Subcutaneous abdominal adipose tissue (tissue), 5 donors: ENCODE results near the gene LILRB5.
"Not testable (repeated sequence)": the region's sequence is repeated elsewhere in the genome, so short reads cannot be mapped to it uniquely, and the experiment has no call there.

Experiments
- H3K27ac ChIP-seq: one replicate; pipeline ENCODE4 v1.7.0; 2013; ENCODE audit warnings: low read depth, mild to moderate bottlenecking, inconsistent platforms, low read length, moderate library complexity
- H3K27me3 ChIP-seq, 5 donors: one replicate each; pipeline ENCODE4 v1.7.0; 2013; ENCODE audit warnings: low read length in 5 of 5, inconsistent platforms in 1 of 5; ENCODE audit not compliant: control insufficient read depth in 5 of 5, insufficient read depth in 4 of 5
- H3K36me3 ChIP-seq, 5 donors: one replicate each; pipeline ENCODE4 v1.7.0; 2013; ENCODE audit warnings: low read length in 5 of 5; ENCODE audit not compliant: control insufficient read depth in 5 of 5, insufficient read depth in 5 of 5
- H3K4me1 ChIP-seq, 5 donors: one replicate each; pipeline ENCODE4 v1.7.0; 2013; ENCODE audit warnings: low read length in 5 of 5, mild to moderate bottlenecking in 3 of 5, moderate library complexity in 1 of 5; ENCODE audit not compliant: control insufficient read depth in 5 of 5, insufficient read depth in 5 of 5
- H3K4me3 ChIP-seq, 5 donors: one replicate each; pipeline ENCODE4 v1.7.0; 2013; ENCODE audit warnings: low read length in 5 of 5, low read depth in 1 of 5
- H3K9ac ChIP-seq, 5 donors: one replicate each; pipeline ENCODE4 v1.7.0; 2013; ENCODE audit warnings: low read length in 5 of 5, mild to moderate bottlenecking in 4 of 5, moderate library complexity in 3 of 5
- H3K9me3 ChIP-seq, 5 donors: one replicate each; pipeline ENCODE4 v1.7.0; 2013; ENCODE audit warnings: low read length in 5 of 5; ENCODE audit not compliant: control insufficient read depth in 5 of 5
- donor health status: healthy.
- donor health status: healthy.
- donor health status: healthy.
- donor health status: healthy.
- donor health status: healthy.

LILRB5 gene

DNA sequence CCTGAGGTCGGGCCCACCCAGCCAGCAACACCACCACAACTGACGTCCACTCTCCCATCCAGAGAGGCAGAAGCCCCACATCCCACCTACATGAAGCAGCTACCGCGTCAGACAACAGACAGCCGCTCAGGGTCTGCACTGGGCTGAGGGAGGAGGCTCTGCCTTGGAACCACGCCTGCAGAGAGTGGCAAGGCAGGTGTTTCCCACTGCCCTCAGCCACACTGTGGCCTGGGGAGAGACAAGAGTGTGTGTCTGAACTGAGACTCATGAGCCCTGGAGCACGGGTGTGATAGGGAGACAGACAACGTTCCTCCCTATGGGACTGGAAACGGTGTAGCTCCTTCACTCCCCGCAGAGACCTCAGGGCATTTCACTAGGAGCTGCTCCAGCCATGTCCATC is 29.2 kb upstream of the LILRB5 start:
- H3K4me3 ChIP-seq, H3K9me3 ChIP-seq, H3K27ac ChIP-seq, H3K9ac ChIP-seq, H3K36me3 ChIP-seq, H3K27me3 ChIP-seq: not testable (repeated sequence)
- peaks cover 0 to 15% (median 0%) of the 10 kb centered on the region in 5 donors for H3K4me1 ChIP-seq

DNA sequence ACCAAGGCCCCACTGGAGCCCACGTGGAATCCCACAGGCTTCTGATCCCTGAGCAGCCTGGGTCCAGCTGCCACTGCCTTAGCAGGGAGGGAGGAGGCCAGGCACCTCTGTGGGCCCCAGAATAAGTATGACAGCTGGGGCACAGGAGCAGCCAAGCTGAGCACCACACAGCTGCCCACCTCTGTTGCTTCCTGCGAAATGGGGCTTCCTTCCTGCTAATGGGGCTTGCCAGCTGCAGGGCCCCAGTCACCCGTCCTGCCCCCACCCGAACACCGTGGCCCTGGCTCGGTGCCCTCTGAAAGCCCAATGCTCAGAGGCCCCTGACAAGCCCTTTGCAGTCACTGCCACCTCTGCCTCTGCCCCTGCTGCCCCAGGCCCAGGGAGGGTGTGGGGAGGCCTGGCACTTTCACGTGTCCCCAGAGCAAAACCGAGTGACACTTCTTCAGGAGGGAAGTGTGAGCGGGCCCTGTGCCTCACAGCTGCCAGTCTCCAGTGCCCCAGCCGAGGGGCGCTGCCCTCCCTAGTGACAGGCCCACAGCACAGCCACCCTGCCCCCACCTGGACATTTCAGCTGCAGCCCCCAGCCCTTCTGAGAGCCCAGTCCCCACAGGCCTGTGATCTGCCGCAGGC is 28.5 kb upstream of the LILRB5 start:
- H3K27me3 ChIP-seq, result not testable (repeated sequence)

DNA sequence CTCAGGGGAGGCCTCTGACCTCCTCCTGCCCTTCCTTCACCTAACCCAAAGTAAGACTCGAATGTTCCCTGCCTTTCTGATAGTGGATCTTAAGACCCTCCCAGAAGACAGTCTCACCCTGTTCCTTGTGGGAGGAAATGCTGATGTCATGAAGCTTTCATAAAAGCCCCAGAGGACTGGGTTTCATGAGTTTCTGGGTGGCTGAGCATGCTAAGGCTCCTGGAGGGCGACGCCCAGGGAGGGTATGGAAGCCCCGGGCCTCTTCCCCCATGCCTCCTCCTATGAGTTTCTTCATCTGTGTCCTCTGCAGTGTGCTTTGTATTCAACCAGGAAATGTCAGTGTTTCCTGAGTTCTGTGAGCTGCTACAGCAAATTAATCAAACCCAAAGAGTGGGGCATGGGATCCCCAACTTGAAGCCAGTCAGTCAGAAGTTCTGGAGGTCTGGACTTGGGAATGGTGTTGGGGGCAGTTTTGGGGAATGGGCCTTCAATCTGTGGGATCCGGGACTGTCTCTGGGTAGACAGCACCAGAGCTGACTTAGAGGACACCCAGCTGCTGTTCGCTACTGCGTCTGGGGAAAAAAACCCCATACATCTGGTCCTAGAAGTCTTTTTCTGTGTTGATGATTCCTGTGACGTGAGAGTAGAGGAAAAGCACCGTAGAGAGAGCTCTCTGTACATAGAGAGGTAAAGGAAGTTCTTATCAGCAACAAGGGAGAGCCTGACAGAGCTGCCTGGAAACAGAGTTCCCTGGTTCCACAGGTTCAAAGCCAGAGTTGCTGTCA is 25.8 kb upstream of the LILRB5 start:
- H3K9me3 ChIP-seq, result no peaks in the 10 kb centered on the region
- H3K27me3 ChIP-seq, result peaks cover 0 to 12% (median 6%) of the 10 kb centered on the region in 5 donors
- H3K36me3 ChIP-seq, result no peaks in the 10 kb centered on the region
- no peak overlapping the region for H3K4me3 ChIP-seq
- no peak overlapping the region for H3K9ac ChIP-seq
- no peak overlapping the region for H3K27ac ChIP-seq
- peaks cover 0 to 27% (median 5%) of the 10 kb centered on the region in 5 donors for H3K4me1 ChIP-seq

More for the DNA sequence above, 28.5 kb upstream of the LILRB5 start:
- peaks cover 0 to 18% (median 0%) of the 10 kb centered on the region in 5 donors for H3K4me1 ChIP-seq
- not testable (repeated sequence) for H3K9me3 ChIP-seq, H3K27ac ChIP-seq, H3K9ac ChIP-seq, H3K4me3 ChIP-seq, H3K36me3 ChIP-seq

DNA sequence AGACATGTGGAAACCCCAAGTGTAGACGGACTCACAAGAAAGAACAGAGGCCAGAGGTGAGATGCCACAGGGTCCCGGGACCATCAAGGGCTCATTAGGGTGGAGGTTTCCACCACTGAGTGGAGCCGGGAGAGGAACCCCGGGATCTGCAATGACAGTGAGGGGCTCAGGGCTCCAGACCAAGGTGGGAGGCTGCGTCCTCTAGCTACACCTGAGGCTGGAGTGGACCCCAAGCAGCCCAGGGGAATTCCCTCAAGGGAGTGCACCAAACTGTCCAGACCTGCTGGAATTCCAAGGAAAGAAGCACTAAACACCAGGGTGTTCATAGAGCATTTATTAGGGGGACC is 24.6 kb upstream of the LILRB5 start:
- peaks cover 0 to 27% (median 5%) of the 10 kb centered on the region in 5 donors for H3K4me1 ChIP-seq
- H3K27ac ChIP-seq, H3K36me3 ChIP-seq, H3K4me3 ChIP-seq, H3K9me3 ChIP-seq, H3K9ac ChIP-seq: not testable (repeated sequence)
- H3K27me3 ChIP-seq, result peaks cover 0 to 13% (median 6%) of the 10 kb centered on the region in 5 donors

DNA sequence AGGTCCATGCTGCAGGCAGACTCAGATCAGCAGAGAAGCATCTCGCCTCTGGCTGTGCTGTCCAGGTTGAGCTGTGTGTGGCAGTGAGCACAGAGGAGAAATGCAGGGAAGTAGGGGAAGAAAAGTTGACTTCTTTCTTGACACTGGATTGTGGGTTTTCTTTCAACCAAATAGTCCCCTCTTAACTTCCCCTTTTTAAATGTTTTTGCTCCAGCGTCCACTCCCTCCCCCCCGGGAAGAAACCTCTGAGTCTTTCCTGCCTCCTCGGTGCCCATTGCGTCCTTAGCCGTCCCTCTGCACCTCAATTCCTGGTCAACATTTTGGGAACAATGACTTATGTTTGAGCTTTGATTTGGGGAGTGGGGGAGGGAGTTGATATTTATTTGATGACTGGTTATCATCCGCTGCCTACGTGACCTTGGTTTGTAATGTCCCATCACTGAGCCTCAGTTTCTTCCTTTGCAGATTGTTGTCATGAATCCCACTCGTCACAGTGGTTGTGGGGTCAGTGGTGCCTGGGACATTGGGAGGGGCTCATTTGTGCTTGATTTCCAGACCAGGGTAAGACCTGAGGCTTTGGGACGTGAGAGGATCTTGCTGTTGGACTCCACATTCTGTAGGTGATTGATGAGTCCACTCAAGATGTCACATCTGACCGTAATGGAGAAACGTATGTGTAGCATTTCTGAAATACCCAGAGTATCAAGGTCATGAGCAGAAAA is 24.1 kb upstream of the LILRB5 start, which contains the start of gene LILRB2:
TSS of gene LILRB2 (minus strand) at position 104 of the 722 bp plus-strand sequence. CDS start 614 bp downstream, outside the sequence.
- Histone ChIP-seq H3K9me3 (no peaks in the 10 kb centered on the region), H3K9ac (no peak within 1 kb of the TSS), H3K4me3 (peak within 1 kb of the TSS in 4 of 5 donors; percentile 42 to 69 (median 52)), H3K27me3 (peaks cover 0 to 13% (median 6%) of the 10 kb centered on the region in 5 donors), H3K36me3 (no peaks in the 10 kb centered on the region), H3K27ac (no peak within 1 kb of the TSS), H3K4me1 (peaks cover 0 to 27% (median 5%) of the 10 kb centered on the region in 5 donors)

DNA sequence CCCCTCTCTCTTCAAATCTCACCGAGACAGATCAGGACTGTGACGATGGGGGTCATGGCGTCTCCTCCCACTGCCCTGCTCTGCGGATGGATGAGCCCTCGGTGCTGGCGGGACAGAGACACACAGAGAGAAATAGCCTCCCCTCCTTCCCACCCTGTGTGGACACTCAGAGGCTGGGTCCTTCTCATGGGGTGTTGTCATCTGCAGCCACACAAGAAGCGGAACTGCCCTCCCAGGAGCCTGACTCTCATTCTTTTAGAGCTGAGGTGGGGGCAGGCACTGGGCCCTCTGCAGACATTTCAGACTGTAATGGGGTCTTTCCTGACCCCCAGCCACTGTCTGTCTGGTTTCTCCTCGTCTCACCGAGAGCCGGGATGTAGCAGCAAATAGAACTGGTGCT is 23.4 kb upstream of the LILRB5 start:
- Histone ChIP-seq H3K27me3 (peaks cover 0 to 18% (median 9%) of the 10 kb centered on the region in 5 donors), H3K4me1 (peaks cover 0 to 23% (median 5%) of the 10 kb centered on the region in 5 donors), H3K4me3 (peak overlapping the region in 4 of 5 donors; percentile 42 to 69 (median 52))
- not testable (repeated sequence) for H3K27ac ChIP-seq, H3K9ac ChIP-seq, H3K36me3 ChIP-seq, H3K9me3 ChIP-seq

DNA sequence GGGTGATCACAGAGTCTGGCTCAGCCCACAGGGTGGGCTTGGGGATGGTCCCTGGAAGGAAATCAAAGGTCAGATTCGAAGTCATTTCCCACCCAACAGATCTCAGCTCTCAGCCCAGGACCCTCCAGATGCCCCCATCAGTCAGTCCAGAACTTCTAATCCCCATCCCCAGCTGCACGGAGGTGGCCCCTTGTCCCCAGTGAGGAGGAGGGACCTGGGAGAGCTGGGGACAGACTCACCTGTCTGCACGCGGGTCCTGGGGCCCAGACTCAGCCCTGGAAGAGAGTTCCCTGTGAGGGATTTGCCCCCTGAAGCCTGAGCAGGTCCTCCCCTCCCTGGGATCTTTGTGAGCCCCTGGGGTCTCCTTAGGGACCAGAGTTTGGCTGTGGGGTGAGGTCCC is 23.0 kb upstream of the LILRB5 start:
- peaks cover 0 to 23% (median 5%) of the 10 kb centered on the region in 5 donors for H3K4me1 ChIP-seq
- H3K27me3 ChIP-seq, result peaks cover 0 to 18% (median 9%) of the 10 kb centered on the region in 5 donors
- H3K36me3 ChIP-seq, H3K9me3 ChIP-seq, H3K27ac ChIP-seq, H3K9ac ChIP-seq: not testable (repeated sequence)
- H3K4me3 ChIP-seq, result peak overlapping the region in 4 of 5 donors; percentile 11 to 69 (median 52)

DNA sequence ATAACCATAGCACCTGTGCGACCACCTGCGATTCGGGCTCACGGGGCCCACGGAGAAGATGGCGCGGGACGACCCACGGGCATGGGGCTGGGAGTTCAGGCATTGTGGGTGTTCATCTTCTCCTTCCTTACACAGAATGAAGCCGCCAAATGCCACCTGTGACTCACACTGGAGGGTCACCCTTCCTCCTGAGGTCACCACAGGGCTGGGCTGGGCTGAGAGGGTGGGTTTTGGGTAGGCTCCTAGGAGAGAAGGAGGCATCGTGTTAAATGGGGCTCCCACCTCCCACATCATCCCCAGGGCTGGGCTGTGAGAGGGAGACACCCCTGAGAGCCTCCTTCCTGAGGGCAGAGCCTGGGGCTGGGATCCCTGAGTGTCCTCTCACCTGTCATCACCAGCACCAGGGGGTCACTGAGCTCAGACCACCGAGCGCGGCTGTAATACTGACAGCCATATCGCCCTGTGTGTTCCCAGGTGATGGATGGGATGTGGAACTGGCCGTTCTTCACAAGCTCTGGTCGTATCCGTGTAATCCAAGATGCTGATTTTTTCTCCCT is 22.4 kb upstream of the LILRB5 start:
- H3K9ac ChIP-seq, result no peak overlapping the region
- no peaks in the 10 kb centered on the region for H3K36me3 ChIP-seq
- H3K4me3 ChIP-seq, result peak overlapping the region in 4 of 5 donors; percentile 11 to 60 (median 48)
- H3K27me3 ChIP-seq, result peaks cover 0 to 18% (median 9%) of the 10 kb centered on the region in 5 donors
- H3K4me1 ChIP-seq, result peaks cover 0 to 23% (median 5%) of the 10 kb centered on the region in 5 donors
- no peak overlapping the region for H3K27ac ChIP-seq
- no peaks in the 10 kb centered on the region for H3K9me3 ChIP-seq

DNA sequence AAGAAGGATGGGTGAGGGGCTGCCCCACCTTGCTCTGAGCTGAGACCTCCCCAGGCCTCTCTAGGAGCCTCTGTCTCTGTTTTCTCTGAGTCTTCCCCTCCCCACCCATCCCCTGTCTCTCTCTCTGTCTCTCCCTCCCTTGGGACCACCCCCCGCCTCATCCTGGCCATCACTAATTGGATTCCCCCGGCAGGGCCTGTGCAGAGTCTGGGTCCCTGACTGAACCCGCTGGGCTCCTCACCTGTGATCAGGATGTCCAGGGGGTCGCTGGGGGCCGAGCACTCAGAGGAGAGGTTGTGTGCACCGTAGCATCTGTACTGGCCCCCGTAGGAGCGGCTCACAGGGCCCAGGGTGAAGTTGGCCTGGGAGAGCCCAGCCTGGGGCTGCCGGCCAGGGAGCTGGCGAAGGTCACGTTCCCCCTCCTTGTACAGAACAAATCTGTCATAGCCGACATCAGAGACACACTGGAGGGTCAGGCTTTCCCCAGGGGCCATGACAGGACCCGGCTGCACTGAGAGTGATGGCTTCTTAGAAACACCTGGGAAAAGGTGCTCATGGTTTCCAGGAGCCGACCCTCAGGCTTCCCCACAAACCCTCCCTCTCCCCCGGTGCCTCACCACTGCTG is 21.6 kb upstream of the LILRB5 start:
- peaks cover 0 to 18% (median 9%) of the 10 kb centered on the region in 5 donors for H3K27me3 ChIP-seq
- H3K36me3 ChIP-seq, H3K9me3 ChIP-seq, H3K4me3 ChIP-seq, H3K27ac ChIP-seq, H3K9ac ChIP-seq: not testable (repeated sequence)
- H3K4me1 ChIP-seq, result peaks cover 0 to 23% (median 5%) of the 10 kb centered on the region in 5 donors
